ENCODE measurements around the gene NET1. TPM values are rescaled to one million over a fixed set of nuclear protein-coding genes. Genes with fewer than 3 reads are reported as not detected.

The NET1 gene
- total RNA-seq, 1 donor from 2014 or later, result 11.3 TPM

DNA sequence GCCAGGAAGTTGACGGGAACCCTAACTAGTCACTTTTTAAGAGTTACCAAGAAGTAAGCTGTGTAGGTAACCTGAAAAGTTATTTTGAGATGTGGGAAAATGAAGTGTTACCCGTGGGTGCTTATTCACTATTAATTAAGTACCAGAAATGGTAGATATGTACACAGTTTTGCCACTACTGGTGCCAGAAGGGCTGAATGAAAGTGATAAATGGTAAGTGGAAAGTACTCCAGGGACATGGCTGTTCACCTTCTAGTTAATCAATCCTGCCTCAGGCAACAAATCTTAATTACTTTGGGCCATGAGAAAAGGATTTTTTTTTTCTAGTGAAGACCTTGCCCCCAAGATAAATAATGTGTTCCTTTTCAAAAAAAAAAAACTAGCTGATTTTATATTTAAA, 15.8 kb downstream of the NET1 start:
- H3K27ac Mint-ChIP-seq (ENCODE audit: unreplicated experiment), result peak overlapping the region; percentile 39
- DNase-seq (ENCODE audit: extremely low spot score, unreplicated experiment), result no peak
- peaks cover 4% of the 10 kb centered on the region for H3K9me3 Mint-ChIP-seq (ENCODE audit: unreplicated experiment)
- TF ChIP-seq, protein P1, sequence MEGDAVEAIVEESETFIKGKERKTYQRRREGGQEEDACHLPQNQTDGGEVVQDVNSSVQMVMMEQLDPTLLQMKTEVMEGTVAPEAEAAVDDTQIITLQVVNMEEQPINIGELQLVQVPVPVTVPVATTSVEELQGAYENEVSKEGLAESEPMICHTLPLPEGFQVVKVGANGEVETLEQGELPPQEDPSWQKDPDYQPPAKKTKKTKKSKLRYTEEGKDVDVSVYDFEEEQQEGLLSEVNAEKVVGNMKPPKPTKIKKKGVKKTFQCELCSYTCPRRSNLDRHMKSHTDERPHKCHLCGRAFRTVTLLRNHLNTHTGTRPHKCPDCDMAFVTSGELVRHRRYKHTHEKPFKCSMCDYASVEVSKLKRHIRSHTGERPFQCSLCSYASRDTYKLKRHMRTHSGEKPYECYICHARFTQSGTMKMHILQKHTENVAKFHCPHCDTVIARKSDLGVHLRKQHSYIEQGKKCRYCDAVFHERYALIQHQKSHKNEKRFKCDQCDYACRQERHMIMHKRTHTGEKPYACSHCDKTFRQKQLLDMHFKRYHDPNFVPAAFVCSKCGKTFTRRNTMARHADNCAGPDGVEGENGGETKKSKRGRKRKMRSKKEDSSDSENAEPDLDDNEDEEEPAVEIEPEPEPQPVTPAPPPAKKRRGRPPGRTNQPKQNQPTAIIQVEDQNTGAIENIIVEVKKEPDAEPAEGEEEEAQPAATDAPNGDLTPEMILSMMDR (IDR thresholded peaks at IDR 0.05), result no peak
- H3K36me3 Mint-ChIP-seq (ENCODE audit: unreplicated experiment), result peaks cover 7% of the 10 kb centered on the region
- peaks cover 38% of the 10 kb centered on the region for H3K4me1 Mint-ChIP-seq (ENCODE audit: unreplicated experiment)
- H3K27me3 Mint-ChIP-seq (ENCODE audit: unreplicated experiment), result no peaks in the 10 kb centered on the region
- no peak overlapping the region for H3K4me3 Mint-ChIP-seq (ENCODE audit: unreplicated experiment)

DNA sequence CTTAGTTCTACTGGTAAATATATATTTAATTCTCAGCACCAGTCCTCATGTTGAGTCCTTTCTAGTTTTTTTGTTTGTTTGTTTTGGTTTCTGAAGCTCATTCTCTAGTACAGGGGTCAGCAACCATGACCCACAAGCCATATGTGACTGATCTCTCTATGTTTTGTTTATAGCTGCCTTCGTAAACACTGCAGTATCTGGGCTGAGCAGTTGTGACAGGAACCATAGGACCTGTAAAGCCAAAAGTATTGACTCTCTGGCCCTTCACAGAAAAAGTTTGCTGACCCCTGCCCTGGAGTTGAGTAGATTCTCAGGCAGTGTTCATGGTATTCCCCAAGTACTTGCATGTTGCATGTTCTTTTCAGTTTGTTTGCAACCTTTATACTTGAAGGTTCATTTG, 20.8 kb downstream of the NET1 start:
- peaks cover 7% of the 10 kb centered on the region for H3K36me3 Mint-ChIP-seq (ENCODE audit: unreplicated experiment)
- no peak overlapping the region for H3K27ac Mint-ChIP-seq (ENCODE audit: unreplicated experiment)
- no peak overlapping the region for H3K4me3 Mint-ChIP-seq (ENCODE audit: unreplicated experiment)
- no peaks in the 10 kb centered on the region for H3K27me3 Mint-ChIP-seq (ENCODE audit: unreplicated experiment)
- TF ChIP-seq, protein P1 (IDR thresholded peaks at IDR 0.05), result no peak
- peaks cover 20% of the 10 kb centered on the region for H3K4me1 Mint-ChIP-seq (ENCODE audit: unreplicated experiment)
- peaks cover 4% of the 10 kb centered on the region for H3K9me3 Mint-ChIP-seq (ENCODE audit: unreplicated experiment)
- no peak for DNase-seq (ENCODE audit: extremely low spot score, unreplicated experiment)

DNA sequence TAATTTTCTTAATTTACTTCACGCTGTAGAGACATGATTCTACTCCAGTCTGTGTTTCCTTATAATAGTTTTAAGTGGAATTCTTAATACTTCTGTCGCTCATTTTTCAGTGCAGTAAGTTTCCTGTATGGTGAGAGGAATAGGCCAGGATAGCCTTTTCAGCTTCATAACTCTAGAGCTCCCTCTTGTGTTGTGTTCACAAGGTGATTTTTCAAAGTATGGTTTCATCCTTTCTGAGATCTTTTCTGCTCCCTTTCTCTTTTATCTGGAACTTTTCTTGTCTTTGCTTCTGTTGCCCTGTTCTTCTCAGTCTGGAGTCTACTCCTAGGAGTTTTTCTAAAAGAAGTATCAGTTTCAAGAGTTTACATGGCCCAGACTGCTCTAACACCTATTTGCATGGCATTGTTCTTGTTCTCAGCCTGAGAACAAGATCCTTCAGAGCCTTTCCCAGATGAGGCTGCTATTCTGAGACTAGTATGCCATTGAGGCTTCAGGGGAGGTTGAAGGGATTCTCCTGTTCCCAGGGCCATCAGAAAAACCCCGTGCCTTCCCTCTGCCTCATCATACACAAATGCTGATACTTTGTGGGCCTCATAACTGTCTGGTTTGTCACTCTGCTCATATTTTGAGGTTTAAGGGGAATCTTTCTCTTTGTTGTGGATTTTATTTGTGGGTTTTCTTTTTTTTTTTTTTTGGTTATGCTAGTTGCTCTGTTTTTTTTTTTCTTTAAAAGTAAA, 21.8 kb downstream of the NET1 start:
- DNase-seq (ENCODE audit: extremely low spot score, unreplicated experiment), result no peak
- peaks cover 16% of the 10 kb centered on the region for H3K4me1 Mint-ChIP-seq (ENCODE audit: unreplicated experiment)
- TF ChIP-seq, protein P1 (IDR thresholded peaks at IDR 0.05), result peak; percentile 79
- H3K27me3 Mint-ChIP-seq (ENCODE audit: unreplicated experiment), result no peaks in the 10 kb centered on the region
- peaks cover 4% of the 10 kb centered on the region for H3K9me3 Mint-ChIP-seq (ENCODE audit: unreplicated experiment)
- peaks cover 7% of the 10 kb centered on the region for H3K36me3 Mint-ChIP-seq (ENCODE audit: unreplicated experiment)
- H3K4me3 Mint-ChIP-seq (ENCODE audit: unreplicated experiment), result no peak overlapping the region
- peak overlapping the region; percentile 55 for H3K27ac Mint-ChIP-seq (ENCODE audit: unreplicated experiment)

DNA sequence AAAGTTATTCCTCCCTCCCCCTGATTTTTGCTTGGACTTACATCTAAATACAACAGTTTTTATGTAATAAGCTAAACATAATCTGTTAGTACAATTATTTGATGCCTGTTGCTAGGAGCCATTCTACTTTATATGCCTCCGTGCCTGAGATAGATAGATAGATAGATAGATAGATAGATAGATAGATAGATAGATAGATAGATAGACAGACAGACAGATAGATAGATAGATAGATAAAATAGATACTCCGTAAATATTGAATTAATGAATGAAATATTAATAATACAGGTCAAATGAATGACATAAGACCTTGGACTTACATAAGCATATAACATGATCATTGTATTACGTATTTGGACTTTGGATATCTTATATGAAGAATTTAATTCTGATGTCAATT, 23.0 kb downstream of the NET1 start:
- Mint-ChIP-seq H3K4me3 (ENCODE audit: unreplicated experiment) (no peak overlapping the region), H3K27ac (ENCODE audit: unreplicated experiment) (no peak overlapping the region), H3K27me3 (ENCODE audit: unreplicated experiment) (no peaks in the 10 kb centered on the region), H3K36me3 (ENCODE audit: unreplicated experiment) (peaks cover 7% of the 10 kb centered on the region), H3K9me3 (ENCODE audit: unreplicated experiment) (peaks cover 4% of the 10 kb centered on the region), H3K4me1 (ENCODE audit: unreplicated experiment) (peaks cover 13% of the 10 kb centered on the region)
- DNase-seq (ENCODE audit: extremely low spot score, unreplicated experiment), result no peak
- TF ChIP-seq, protein P1 (IDR thresholded peaks at IDR 0.05), result no peak

DNA sequence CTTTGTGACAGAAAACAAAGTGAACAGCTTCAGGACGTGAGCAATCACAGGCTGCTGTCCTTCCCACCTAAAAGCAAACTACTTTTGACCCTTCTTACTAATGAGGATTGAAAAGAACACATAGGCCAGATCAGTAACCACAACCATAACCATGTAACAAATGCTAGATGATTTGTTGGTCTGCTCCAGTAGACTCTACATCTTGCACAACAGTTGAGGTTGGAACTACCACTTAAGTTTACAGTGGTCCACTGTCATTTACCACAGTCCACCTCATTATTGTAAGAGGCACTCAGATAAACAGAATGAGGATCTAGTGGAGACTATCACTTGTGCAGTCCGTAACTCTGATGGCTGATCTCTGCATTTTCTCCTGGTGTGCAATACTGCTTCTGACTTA, 27.8 kb downstream of the NET1 start:
- Mint-ChIP-seq H3K27me3 (ENCODE audit: unreplicated experiment) (no peaks in the 10 kb centered on the region), H3K4me1 (ENCODE audit: unreplicated experiment) (peaks cover 4% of the 10 kb centered on the region), H3K9me3 (ENCODE audit: unreplicated experiment) (no peaks in the 10 kb centered on the region), H3K36me3 (ENCODE audit: unreplicated experiment) (no peaks in the 10 kb centered on the region), H3K4me3 (ENCODE audit: unreplicated experiment) (no peak overlapping the region), H3K27ac (ENCODE audit: unreplicated experiment) (no peak overlapping the region)
- DNase-seq (ENCODE audit: extremely low spot score, unreplicated experiment), result no peak
- TF ChIP-seq, protein P1 (IDR thresholded peaks at IDR 0.05), result no peak
